Measurements from ENCODE around the gene NCBP3.

Gene NCBP3

DNA sequence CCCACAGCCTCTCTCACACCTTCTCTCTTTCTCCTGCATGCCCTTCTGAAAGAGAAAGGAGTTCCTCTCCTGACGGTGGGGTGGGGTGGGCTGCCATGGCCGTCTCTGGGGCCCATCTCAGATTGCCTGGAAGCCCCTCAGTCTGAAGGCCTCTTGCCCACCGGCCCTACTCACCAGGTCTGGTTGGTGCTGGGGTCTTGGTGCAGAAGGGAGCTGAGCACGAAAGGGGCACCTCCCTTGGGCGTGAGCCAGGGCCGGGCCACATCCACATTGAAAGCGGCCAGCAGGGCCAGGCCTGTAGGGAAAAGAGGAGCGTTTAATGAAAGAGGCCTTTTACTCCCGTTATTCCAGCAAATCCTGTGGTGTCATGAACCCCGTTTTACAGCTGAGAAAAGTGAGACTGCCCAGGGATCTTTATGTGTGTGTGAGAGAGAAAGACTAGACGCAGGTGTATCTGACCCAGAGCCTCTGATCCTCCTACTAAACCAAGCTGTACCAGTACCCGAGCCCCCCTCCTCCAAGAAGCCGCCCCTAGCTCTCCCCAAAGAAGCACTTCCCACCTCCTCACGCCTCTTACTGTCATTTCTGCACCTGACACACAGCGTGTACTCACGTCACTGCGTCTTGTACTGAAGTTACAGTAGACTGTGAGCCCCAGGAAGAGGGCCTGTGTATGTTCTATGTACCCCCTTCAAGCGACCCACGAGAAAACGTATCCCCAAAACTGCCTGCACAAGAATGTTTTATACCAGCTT, 68.5 kb downstream of the NCBP3 start:
- DNase-seq = no peak

- no peak for DNase-seq
Observed at GRCh38 chr17:3773966-3774365, 72.1 kb downstream of the NCBP3 start.

DNA sequence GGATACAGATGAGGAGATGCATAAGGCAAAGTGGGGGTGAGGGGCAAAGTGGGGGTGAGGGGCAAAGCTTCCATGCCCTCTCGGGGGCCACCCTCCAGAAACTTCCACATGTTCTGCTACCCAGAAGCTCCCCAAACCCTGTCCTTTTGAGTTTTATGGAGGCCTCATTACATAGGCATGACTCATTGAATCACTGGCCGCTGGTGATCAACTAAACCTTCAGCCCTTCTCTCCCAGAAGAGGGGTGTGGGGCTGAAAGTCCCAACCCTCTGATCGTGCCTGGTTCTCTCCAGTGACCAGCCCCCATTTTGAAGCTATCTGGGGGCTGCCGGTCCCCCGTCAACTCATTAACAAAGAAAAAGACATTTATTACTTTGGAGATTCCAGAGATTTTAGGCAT, 72.5 kb downstream of the NCBP3 start:
- DNase-seq = no peak

GRCh38 chr17:3772764-3773163, 73.3 kb downstream of the NCBP3 start:
- no peak for DNase-seq

DNA sequence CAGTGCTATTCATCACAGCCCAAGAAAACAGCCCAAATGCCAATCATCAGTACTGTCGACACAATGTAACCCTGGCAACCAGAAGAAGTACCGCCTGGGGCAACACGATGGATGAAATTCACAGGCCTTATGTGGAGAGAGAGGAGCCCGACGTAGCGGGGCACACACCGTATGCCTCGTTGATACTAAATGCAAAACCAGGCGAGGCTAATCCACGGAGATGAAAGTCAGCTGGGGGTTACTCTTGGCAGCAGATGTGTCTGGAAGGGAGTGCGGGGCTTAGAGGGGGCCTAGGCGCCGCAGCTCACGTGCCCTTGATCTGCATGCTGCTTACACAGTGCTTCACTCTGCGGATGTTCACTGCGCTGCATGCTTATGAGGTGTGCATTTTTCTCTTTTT, 74.9 kb downstream of the NCBP3 start:
- DNase-seq = no peak

- DNase-seq = no peak
Observed at GRCh38 chr17:3770466-3770865, 75.6 kb downstream of the NCBP3 start.

DNA sequence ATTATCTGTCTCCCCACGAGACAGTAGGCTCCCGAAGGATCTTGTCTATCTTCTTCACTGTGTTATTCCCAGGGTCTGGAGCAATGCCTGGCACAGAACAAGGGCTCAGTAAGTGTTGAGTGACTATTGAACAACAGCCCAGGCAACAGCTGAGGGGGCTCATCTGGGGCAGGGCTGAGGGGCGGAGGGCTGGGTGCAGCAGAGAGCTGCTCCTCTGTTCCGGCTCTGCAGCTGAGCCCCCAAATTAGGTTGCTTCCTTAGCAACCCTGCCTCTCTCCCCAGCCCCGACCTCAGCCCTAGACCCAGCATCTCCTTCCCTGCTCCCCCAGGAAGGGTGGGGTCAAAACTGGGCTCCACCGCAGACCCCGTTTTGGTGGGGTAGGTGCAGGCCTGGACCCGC, 77.3 kb downstream of the NCBP3 start:
- DNase-seq = no peak

- no peak for DNase-seq
Observed at GRCh38 chr17:3768341-3768740, 77.7 kb downstream of the NCBP3 start.

DNA sequence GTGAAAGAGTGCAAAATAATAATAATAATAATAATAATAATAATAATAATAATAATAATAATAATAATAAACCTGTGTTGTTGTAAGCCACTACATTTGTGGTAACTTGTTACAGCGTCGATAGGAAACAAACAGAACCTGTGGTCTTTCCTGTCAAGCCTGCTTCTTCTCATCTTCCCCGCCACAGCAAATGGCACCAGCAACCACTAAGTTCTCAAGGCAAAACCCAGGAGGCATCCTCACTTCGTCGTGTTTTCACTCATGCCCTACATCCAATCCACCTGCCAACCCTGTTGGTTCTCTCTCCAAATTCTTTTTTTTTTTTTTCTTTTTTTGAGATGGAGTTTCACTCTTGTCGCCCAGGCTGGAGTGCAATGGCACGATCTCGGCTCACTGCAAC, 79.3 kb downstream of the NCBP3 start:
- no peak for DNase-seq

- DNase-seq = no peak
Observed at GRCh38 chr17:3765981-3766380, 80.1 kb downstream of the NCBP3 start.

DNA sequence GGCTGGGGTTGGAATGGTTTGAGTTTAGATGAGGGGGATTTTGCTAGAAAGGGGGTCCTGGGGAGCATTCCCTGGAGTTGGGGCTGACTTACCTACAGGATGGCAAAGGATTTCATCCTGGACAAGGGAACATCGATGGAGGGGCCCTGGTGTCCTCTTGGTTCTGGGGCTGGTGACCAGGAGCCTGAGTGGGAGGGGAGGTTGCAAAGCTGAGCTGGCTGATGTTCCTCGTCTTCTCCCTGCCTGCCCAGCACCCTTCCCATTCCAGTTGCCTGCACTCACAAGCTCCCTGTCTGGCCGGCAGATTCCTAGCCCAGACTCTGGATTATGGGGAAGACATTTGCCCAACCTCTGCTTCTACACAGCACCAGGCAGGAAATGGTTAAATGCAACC, 82.3 kb downstream of the NCBP3 start:
- no peak for DNase-seq

- DNase-seq = no peak
Observed at GRCh38 chr17:3762922-3763776, 82.9 kb downstream of the NCBP3 start.

DNA sequence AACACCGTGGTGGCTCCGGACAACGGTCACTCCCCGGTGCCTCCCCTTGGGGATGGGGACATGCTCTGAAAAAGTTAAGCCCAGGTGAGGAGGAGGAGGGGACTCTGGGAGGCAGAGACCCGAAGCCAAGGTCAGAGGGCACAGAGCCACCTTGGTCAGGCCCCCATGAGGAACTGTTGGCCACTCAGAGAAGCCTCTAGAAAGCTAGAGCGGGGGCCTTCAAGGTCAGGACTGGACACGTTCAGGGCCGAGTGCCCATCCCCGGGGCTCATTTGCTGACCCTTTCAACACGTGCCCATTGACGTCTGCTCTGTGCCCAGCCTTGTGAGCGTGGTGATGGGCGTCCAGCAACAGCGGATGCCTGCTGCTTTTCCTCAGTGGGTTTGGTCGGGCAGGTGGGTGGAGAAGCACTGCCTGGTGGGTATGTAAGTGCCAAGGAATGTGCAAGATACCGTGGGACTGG, 84.1 kb downstream of the NCBP3 start:
- no peak for DNase-seq

- no peak for DNase-seq
Observed at GRCh38 chr17:3761036-3761917, 84.8 kb downstream of the NCBP3 start.

DNA sequence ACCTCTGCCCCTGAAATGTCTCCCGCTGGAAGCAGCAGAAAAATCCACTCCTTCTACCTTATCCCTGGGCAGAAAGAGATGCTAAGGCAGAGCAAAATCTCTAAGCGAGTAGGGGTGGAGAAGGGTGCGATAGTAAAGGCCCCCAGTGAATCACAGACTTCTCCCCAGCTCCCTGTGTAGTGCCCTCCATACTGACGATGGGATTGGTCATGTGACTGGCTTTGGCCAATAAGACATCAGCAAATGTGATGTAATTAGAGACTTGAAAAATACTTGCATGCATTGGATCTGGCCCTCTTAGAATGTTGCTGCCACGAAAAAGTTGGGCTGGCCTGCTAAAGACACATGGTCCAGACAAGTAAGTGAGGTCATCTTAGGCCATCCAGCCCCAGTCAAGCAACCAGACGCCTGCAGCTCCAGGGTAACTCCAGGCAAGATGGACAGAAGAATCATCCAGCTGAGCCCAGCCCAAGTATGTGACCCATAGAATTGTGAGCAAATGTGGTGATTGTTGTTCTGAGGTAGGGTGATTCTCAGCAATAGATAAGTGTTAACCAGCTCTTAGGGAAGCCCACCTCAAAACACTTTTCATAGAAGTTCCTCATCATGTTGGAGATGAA, 86.3 kb downstream of the NCBP3 start:
- no peak for DNase-seq

- no peak for DNase-seq
Observed at GRCh38 chr17:3755335-3756030, 90.6 kb downstream of the NCBP3 start.

- peak; percentile 45 for DNase-seq
Observed at GRCh38 chr17:3754458-3755334, 91.3 kb downstream of the NCBP3 start.

- no peak for DNase-seq
Observed at GRCh38 chr17:3754066-3754457, 92.0 kb downstream of the NCBP3 start.

DNA sequence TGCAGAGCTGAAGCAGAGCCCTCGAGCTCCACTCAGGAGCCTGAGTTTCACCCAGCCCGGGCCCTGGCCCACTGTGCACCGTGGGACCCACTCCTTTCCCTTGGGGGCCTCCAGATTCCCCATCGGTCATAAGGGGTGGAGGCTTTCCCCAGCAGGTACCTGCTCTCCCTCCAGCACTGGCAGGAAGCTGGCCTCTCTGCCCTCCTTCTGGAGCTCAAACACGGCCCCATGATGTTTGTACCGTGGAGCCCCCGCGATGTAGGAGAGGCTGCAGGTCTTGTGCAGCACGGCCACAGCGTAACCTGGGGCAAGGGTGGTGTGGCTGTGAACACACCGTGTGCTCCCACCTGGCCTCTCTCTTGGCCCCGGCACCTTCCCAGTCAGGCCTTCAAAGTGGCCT, 92.4 kb downstream of the NCBP3 start:
- no peak for DNase-seq
